HG03442 (cell line): Measurements from ENCODE around the gene CSTB.
A peak's percentile ranks its signal among the peaks of the same experiment; 100 is the strongest.

Experiments used
- ATAC-seq: cut with Tn5 transposase; IDR thresholded peaks from one replicate; pipeline ENCODE4 v1.9.1; 2021; ENCODE audit warnings: mild to moderate bottlenecking, moderate library complexity; ENCODE audit not compliant: unreplicated experiment

The CSTB gene

GRCh38 chr21:43793243-43793642, 17.1 kb upstream of the CSTB start:
- ATAC-seq: no peak

GRCh38 chr21:43792406-43792805, 16.3 kb upstream of the CSTB start:
- ATAC-seq: no peak

GRCh38 chr21:43790010-43790524, 14.0 kb upstream of the CSTB start:
- ATAC-seq: no peak

- ATAC-seq: peak; percentile 83
Measured at GRCh38 chr21:43789276-43790009, 13.3 kb upstream of the CSTB start, which contains the start of gene RRP1. TSS of gene RRP1 (plus strand) at chr21:43789577. CDS start at chr21:43789630, 53 bp downstream.

GRCh38 chr21:43786807-43787440, 10.8 kb upstream of the CSTB start:
- ATAC-seq: no peak

- ATAC-seq: no peak
Measured at GRCh38 chr21:43786300-43786806, 10.2 kb upstream of the CSTB start.

- no peak for ATAC-seq
Measured at GRCh38 chr21:43785134-43785533, 9.0 kb upstream of the CSTB start.

- no peak for ATAC-seq
Measured at GRCh38 chr21:43783098-43783700, 7.1 kb upstream of the CSTB start.

GRCh38 chr21:43782431-43783097, 6.5 kb upstream of the CSTB start:
- ATAC-seq: no peak

GRCh38 chr21:43781846-43782245, 5.7 kb upstream of the CSTB start:
- ATAC-seq: no peak

GRCh38 chr21:43779660-43780059, 3.6 kb upstream of the CSTB start:
- no peak for ATAC-seq

GRCh38 chr21:43778469-43779335, 2.6 kb upstream of the CSTB start:
- ATAC-seq: no peak

- no peak for ATAC-seq
Measured at GRCh38 chr21:43777953-43778352, 1.8 kb upstream of the CSTB start.

- no peak for ATAC-seq
Measured at GRCh38 chr21:43775190-43775589, 918 bp downstream of the CSTB start.

- ATAC-seq: no peak
Measured at GRCh38 chr21:43774163-43774562, 1.9 kb downstream of the CSTB start.

- ATAC-seq: no peak
Measured at GRCh38 chr21:43772425-43772821, 3.7 kb downstream of the CSTB start.

GRCh38 chr21:43771698-43772424, 4.2 kb downstream of the CSTB start:
- ATAC-seq: no peak

- no peak for ATAC-seq
Measured at GRCh38 chr21:43771199-43771675, 4.9 kb downstream of the CSTB start.

- ATAC-seq: no peak
Measured at GRCh38 chr21:43770066-43770655, 5.9 kb downstream of the CSTB start.
